HG03066 (cell line): ENCODE data around the gene TDP1.

ENCODE experiments used
- ATAC-seq: cut with Tn5 transposase; IDR thresholded peaks from one replicate; pipeline ENCODE4 v1.9.1; 2021; ENCODE audit warnings: low read depth; ENCODE audit not compliant: unreplicated experiment

TDP1 gene

DNA sequence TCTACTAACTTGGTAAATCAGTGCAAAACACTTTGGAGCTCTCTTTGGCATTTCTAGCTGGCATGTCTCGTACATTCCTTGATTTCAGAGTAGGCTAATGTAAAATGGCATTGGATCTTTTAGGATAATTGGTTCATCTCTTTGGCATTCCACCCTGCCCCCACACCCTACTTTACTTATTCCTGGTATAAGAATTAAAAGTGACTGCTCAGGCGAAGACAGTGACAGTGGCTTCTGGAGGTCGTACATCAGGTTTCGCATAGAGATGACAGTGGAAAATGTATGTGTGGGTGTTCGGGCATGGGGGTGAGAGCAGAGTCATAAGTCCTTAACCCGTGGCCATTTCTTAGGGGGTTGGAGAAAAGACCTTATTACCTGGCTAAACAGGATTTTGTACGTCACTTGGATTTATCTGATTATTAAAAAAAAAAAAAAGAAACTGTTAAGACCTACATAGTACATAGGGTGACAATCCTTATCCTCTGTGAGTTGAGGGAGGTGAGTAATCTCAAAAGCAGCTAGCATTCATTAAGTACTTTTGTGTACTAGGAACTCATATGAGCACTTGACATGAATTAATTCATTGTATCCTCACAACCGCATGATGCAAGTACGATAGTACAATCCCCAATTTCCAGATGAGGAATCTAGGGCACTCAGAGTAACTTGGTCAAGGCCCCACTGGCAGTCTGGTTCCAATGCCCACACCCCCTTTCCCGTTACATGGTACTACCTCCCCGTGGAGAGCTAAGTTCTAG is 83.7 kb downstream of the TDP1 start:
- ATAC-seq, result no peak

DNA sequence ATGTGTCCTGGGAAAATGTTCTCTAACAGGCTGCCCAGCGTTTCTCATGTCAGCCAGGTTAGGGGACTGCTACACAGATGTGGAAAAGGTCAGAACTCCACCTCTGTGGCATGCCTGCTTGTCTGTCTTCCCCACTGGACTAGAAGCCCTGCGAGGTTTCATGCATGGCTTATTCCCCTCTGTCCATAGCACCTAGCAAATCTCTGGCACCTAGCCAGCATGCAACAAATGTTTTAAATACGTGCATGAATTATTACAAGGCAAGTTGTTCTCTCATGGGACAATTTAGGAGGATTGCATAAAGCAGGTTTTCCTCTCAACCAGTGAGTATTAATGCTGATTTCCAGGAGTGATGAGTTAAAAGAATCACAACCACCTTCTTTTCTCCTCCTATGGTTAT is 84.7 kb downstream of the TDP1 start:
- no peak for ATAC-seq

DNA sequence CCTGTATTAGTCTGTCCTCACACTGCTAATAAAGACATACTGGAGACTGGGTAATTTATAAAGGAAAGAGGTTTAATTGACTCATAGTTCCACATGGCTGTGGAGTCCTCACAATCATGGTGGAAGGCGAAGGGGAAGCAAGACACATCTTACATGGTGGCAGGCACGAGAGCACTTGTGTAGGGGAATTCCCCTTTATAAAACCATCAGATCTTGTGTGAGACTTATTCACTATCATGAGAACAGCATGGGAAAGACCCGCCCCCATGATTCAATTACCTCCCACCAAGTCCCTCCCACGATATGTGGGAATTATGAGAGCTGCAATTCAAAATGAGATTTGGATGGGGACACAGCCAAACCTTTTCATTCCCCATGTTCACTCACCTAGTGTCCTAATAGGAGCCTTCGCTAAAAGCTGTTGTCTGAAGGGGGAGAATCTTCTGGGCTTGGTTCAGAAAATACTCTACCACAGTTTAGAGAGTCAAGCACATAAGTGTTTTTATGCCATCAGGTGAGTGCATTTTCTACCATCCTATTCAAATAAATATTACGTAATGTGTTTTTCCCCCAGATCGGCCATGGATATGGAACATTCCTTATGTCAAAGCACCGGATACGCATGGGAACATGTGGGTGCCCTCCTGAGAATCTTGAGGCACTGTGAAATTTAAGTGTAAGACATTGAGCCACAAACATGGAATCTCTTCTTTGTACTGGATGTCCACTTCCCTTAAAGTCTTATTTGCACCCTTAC is 86.9 kb downstream of the TDP1 start:
- no peak for ATAC-seq

DNA sequence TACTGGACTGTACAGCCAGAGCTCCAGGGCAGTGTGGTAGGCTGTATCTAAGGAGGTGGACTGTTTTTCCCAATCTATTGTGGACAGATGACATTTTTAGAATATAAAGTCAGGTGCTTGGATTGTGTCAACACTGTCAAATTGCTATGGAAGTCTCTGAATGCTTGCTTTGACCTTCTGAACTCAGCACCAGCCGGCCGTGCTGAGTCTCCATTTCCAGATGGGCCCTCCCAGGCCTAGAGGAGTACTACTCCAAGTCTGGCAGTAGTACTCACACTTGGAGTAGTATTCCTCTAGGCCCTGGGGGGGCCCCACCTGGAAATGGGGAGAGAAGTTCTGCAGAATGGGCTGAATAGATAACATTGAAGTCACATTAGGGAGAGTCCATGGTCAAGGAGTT is 89.9 kb downstream of the TDP1 start:
- ATAC-seq, result no peak

DNA sequence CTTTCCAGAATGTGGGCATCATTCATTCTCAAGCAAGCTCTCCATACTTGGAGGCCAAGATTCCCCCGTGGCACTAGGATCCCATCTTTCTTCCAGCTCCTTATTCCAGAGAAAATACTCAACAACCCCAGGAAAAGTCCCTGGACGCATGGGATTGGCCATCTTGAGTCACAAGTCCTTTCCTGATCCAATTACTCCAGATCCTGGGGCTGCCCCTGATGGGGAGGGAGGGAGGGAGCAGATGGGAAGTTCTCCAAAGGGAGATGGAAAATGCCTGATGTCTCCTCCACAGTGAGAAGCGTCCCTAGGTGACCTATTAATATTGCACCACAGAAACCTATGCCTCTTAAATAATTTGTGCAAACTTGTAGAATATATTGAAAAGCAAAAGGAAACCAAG is 93.7 kb downstream of the TDP1 start:
- ATAC-seq, result no peak

DNA sequence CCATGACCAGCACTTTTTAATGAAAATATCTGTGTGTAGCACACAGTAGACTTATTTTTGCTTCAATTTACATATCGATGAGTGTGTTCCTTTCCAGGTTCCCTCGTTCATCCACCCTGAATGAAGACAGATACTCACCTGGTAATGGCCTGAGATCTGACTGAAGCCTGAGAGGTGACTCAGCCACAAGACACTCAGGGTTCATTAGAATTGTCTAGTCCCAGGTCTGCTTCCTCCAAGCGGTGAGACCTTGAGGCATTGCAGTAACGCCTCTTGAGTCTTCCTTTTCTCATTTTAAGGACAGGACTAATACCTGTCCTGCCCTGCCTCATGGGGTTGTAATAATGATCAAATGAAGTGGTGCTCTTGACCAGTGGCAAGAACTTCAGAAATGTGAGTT is 94.5 kb downstream of the TDP1 start:
- ATAC-seq, result no peak

DNA sequence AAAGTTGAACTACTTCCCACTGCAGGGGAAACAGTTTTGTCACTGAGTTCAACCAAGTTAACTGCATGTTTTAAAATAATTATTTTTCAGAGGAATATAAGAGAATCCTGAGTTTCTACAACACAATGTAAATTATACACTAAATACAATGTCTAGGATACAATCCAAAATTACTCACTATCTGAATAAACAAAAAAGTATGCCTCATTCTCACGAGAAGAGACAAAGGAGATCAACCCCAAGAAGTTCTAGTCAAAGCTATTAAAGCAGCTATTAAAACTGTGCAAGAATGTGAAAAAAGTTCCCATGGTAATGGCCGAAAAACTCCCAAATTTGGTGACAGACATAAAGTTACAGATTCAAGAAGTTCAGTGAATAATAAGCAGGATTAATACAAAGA is 97.3 kb downstream of the TDP1 start:
- no peak for ATAC-seq

DNA sequence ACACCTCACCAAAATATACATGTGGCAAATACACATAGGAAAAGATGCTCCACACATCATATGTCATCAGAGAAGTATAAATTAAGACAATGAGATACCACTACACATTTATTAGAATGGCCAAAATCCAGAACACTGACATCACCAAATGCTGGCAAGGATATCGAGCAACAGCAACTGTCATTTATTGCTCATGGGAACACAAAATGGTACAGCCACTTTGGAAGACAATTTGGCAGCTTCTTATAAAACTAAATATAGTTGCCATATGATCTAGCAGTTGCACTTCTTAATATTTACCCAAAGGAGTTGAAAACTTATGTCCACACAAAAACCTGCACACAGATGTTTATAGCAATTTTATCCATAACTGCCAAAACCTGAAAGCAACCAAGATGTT is 99.1 kb downstream of the TDP1 start:
- no peak for ATAC-seq

DNA sequence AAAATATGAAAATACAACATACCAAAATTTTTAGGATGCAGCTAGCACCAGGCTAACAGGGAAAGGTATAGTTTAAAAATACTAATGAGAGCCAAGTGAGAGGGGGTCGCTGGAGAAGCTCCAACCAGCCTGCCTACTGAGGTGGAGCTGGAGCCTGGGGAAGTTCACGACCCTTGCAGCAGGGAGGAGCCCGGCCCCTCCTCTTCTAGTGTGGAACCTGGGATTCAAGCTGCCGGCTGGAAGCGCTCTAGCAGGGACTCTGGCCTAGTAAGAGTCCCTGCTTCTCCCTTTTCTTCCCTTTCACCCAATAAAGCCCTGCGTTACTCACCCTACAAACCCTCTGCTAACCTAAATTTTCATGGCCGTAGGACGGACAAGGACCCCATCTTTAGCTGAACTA is 101.1 kb downstream of the TDP1 start:
- ATAC-seq, result no peak

DNA sequence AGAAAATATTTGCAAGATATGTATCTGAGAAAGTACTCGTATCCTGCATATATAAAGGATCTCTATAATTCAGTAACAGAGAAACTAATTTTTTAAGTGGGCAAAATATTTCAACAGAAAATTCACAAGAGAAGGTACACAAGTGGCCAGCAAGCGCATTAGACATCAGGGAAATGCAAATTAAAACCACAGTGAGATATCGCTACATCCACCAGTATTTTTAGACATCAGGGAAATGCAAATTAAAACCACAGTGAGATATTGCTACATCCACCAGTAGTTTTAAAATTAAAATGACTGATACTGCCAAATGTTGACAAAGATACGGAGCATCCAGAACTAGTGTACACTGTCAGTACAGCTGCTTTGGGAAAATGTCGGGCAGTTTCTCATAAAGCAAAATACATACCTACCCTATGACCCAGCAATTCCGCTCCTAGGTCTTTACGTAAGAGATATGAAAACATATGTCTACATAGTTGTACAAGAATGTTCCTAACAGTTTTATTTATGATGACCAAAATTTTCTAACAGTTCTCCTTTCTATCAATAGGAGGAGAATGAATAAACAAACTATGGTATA is 103.2 kb downstream of the TDP1 start:
- ATAC-seq, result no peak

DNA sequence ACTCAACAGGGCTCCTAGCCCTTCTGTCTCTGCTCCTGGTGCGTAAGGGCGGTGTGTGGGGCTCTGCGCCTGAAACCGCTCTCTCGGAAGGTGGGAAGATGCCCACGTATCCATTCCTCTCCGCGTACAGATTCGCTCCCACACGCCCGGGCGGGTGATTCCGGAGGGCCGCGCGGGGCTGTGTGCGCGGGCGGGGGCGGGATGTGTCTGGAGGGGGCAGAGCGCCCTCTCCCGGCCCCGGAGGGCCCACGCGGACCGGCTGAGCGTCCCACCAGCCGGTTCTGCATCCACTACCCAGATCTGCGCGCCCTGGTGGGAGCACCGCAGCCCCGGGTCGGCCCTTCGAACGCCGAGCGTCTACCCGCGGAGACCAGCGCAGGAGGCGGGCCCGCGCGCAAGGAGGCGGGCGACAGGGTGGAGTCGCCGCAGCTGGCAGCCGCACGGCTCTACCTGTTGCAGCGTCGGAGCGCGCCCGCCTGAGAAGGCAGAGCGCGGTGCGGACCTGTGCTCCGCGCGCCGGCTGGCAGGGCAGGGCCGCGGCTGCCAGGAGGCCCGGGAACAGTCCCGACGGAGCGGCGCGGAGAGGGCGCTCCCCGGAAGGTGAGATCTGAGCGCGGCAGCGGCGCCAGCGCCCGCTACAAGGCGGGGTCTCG is 104.7 kb downstream of the TDP1 start:
- peak; percentile 50 for ATAC-seq

DNA sequence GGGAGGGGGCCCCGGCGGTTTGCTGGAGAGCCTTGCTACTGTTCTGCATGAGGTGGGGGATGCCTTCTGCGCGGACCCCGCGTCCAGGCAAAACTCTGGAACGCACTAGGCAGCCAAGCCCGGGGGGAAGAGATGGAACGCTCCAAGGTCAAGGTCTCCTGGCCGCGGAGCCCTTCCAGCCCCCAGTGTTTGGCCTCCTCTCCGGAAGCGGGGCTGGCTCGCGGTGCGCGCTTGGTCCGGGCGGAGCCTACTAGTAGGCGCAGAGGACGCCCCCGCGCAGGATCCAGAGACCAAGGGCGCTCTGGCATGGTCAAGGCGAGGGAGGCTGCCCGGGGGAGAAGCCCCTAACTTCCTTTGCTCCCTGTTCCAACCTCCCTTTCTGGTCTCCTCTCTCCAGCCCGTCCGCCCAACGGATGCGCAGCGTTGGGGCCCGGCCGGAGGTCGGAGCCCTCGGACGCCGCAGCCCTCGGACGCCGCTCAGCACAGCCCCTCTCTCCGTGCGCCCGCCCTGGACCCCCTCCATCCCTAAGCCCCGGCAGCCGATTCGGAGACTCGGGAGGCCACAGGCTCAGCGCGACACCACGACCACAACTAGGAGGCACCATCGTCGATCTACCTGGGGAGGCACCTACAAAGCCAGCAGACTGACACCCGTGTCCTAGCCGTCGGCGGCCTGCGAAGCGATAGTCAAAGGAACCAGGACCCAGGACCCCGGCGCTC is 105.4 kb downstream of the TDP1 start:
- ATAC-seq, result no peak

DNA sequence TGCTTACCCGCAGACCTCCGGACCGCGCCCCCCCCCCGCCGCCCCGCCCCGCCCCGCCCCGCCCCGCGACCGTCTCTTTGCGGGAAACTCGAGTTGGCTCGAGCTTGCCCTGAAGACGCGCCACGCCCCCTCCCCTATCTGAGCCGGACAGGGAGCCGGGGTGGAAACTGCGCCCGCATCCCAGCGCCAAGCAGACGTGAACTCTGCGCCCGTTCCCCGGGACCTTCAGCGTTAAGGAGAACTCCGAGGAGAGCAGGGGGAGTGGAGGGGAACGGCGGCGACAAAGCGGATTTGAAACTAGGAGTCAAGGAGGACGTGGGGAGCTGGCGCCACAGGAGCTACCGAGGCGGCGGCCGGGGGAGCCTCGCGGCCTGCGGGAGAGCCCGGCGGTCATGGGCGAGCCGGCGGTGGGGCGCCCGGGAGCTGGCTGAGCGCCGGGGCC is 106.0 kb downstream of the TDP1 start, which contains the start of gene KCNK13:
TSS of gene KCNK13 (plus strand) at position 310 of the 442 bp plus-strand sequence. CDS start 212 bp downstream, outside the sequence.
- ATAC-seq, result no peak

DNA sequence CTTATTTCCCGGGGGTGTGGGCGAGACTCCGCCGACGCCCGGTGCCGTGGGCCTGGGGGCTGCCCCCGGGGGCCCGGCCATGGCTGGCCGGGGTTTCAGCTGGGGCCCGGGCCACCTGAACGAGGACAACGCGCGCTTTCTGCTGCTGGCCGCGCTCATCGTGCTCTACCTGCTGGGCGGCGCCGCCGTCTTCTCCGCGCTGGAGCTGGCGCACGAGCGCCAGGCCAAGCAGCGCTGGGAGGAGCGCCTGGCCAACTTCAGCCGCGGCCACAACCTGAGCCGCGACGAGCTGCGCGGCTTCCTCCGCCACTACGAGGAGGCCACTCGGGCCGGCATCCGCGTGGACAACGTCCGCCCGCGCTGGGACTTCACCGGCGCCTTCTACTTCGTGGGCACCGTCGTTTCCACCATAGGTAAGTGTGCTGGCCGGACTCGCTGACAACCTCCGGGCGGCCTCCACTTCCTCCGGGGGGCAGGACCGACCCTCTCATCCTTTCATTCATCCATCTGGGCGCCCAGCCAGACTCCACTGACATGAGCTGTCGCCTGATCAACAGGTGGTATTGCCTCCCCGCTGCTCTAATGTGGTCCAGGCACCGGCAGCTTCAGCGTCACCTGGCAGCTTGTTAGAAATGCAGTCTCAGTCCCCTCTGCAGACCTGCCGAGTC is 106.5 kb downstream of the TDP1 start:
- ATAC-seq, result no peak

DNA sequence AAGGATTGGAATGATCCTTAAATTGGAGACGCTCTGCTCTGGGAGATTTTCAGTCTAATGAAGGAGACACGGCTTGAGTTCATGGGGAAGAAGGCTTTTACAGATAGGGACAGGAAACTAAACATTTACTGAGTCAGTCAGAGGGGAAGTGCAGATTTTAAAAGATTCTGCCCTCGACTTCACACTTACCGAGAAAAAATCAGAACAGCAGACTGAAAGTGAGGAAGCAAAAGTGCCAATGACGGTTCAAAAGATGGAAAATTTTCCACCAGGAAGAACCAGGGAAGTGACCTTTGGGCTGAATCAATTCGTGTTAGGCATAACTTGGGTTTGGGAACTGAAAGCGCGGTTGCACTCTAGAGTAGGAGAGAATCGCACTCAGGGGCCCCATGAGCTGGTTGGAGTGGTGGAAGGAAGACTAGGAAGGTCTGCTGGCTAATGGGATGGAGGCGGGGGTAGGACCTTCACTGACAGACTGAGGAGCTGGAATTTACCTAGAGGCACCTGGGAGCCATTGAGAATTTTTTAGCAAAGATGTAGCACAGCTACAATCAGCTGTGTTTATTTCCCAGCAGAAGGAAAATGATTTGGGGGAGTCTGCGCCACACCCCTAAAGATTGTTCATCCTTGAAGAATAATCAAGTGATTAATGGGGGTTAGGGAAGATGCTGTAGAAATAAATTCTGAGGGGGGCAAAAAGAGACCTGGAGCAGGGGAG is 107.3 kb downstream of the TDP1 start:
- ATAC-seq, result no peak

DNA sequence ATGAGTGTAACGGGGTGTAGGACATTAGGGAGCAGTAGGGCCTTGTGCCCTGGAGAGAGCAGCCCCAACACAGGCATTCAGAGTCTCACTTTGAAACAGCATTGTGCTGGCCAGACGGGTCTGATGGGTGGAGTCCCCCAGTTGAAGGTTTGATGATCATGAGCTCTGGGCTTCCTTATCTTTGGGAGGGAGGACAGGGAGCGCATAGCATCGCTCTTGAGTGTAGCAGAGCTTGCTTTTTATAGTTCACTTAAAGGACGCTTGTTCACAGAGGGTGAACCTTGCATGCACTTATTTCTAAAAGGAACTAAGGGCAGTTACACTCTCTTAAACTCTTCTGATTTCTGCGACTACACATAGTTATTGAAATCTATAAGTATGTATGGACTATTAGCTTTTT is 116.6 kb downstream of the TDP1 start:
- ATAC-seq, result no peak

DNA sequence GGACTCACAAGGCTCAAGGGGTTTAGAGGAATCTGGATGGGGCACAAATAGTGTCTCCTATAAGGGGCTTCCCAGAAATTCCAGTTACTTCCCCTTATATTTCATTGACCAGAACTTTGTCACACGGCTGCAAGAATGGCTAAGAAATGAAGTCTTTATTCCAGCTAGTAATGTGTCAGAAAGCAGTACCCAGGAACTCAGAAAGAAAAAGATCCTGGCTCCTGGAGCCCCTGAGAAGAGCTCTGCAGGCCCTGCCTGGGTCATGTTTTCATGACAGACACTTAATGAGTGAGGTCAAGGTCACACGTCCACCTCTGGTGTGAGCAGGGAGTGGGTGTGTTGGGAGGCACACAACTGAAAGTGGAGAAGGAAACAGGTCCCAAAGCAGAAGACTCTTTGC is 123.8 kb downstream of the TDP1 start:
- ATAC-seq, result no peak

DNA sequence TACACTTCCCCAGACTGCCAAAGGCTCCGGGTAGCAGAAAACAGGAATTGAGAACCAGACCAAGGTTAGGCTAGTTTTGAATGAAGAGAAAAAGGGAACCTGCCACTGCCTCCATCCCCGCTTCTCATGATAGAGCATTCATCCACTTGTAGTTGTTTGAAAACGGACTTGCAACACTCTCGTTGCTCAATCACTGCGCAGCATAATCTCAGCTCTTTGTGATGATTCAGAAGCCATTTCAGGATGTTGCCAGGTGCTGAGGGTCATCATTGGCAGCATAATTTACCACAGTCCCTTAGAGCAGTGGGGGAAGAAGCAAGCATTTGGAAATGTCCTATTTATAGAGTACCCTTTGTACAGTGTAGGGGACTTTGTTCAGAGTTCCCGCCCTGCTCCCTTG is 131.7 kb downstream of the TDP1 start:
- ATAC-seq, result no peak

DNA sequence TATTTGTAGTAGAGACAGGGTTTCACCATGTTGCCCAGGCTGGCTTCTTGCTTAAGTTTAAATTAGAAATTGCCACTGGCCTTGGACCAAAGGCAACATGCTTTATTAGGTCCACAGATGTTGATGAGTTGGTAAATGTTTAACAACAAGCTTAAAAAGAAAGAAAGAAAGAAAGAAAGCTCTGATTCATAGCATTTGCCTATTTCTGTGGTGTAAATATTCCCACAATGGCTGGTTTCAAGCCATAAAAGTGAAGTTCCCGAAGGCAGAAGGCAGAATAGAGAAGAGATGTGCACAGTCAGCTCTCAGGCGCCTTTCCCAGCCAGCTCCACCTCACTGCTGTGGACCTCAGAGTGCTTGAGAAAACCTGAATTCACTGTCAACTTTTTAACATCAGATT is 132.4 kb downstream of the TDP1 start:
- no peak for ATAC-seq
